ENCODE data around the gene NOD1.
"Not testable (repeated sequence)": the region's sequence is repeated elsewhere in the genome, so short reads cannot be mapped to it uniquely, and the experiment has no call there.

The NOD1 gene

GRCh38 chr7:30420662-30421061 is 57.9 kb downstream of the NOD1 start:
- no peak for TF ChIP-seq CTCF (IDR thresholded peaks at IDR 0.05; ENCODE audit: low read length, missing control alignments)
- no peak overlapping the region for H3K4me3 ChIP-seq (replicated peaks; ENCODE audit: low read depth, low read length)
- no peak for DNase-seq (ENCODE audit: low read depth)

- not testable (repeated sequence) for H3K4me3 ChIP-seq (replicated peaks; ENCODE audit: low read depth, low read length); DNase-seq (ENCODE audit: low read depth)
These were observed 58.5 kb downstream of the NOD1 start for GRCh38 chr7:30420080-30420479.

GRCh38 chr7:30413864-30414263 is 64.7 kb downstream of the NOD1 start:
- TF ChIP-seq CTCF (IDR thresholded peaks at IDR 0.05; ENCODE audit: low read length, missing control alignments): no peak

GRCh38 chr7:30412782-30413504 is 65.6 kb downstream of the NOD1 start:
- no peak overlapping the region for H3K4me3 ChIP-seq (replicated peaks; ENCODE audit: low read depth, low read length)
- peak; percentile 61 for TF ChIP-seq CTCF (IDR thresholded peaks at IDR 0.05; ENCODE audit: low read length, missing control alignments)
- DNase-seq (ENCODE audit: low read depth): peak; percentile 93

More at GRCh38 chr7:30413864-30414263, 64.7 kb downstream of the NOD1 start:
- no peak overlapping the region for H3K4me3 ChIP-seq (replicated peaks; ENCODE audit: low read depth, low read length)
- no peak for DNase-seq (ENCODE audit: low read depth)

- no peak overlapping the region for H3K4me3 ChIP-seq (replicated peaks; ENCODE audit: low read depth, low read length)
- DNase-seq (ENCODE audit: low read depth): no peak
- TF ChIP-seq CTCF (IDR thresholded peaks at IDR 0.05; ENCODE audit: low read length, missing control alignments): no peak
These were observed 66.7 kb downstream of the NOD1 start for GRCh38 chr7:30411897-30412296.

GRCh38 chr7:30411173-30411572 is 67.4 kb downstream of the NOD1 start:
- no peak for DNase-seq (ENCODE audit: low read depth)
- H3K4me3 ChIP-seq (replicated peaks; ENCODE audit: low read depth, low read length): no peak overlapping the region
- no peak for TF ChIP-seq CTCF (IDR thresholded peaks at IDR 0.05; ENCODE audit: low read length, missing control alignments)

- no peak for DNase-seq (ENCODE audit: low read depth)
- no peak overlapping the region for H3K4me3 ChIP-seq (replicated peaks; ENCODE audit: low read depth, low read length)
- no peak for TF ChIP-seq CTCF (IDR thresholded peaks at IDR 0.05; ENCODE audit: low read length, missing control alignments)
These were observed 71.7 kb downstream of the NOD1 start for GRCh38 chr7:30406664-30407425.
